Testis (tissue), 3 donors: ENCODE data around the gene RAI1. TPM values are rescaled to one million over a fixed set of nuclear protein-coding genes. Genes with fewer than 3 reads are reported as not detected.

Experiments
- DNase-seq: peaks from one replicate; pipeline ENCODE4 v3.0.0-alpha.2; 2019
- H3K27ac ChIP-seq, 2 donors: fragments of 200-600 bp; sonication (generic); one replicate each; pipeline ENCODE4 v1.5.1; 2019
- H3K27me3 ChIP-seq: fragments of 200-600 bp; sonication (generic); one replicate; pipeline ENCODE4 v1.5.1; 2019
- H3K36me3 ChIP-seq: fragments of 200-600 bp; sonication (generic); one replicate; pipeline ENCODE4 v1.5.1; 2017; ENCODE audit warnings: low read depth; ENCODE audit errors: missing control alignments
- H3K4me1 ChIP-seq: fragments of 200-600 bp; sonication (generic); one replicate; pipeline ENCODE4 v1.5.1; 2019
- H3K4me3 ChIP-seq, 2 donors: fragments of 200-600 bp; sonication (generic); one replicate each; pipeline ENCODE4 v1.5.1; 2017 to 2019
- H3K9me3 ChIP-seq: fragments of 200-600 bp; sonication (generic); one replicate; pipeline ENCODE4 v1.5.1; 2017
- CTCF ChIP-seq, 3 experiments: fragments of 450-650 bp in 2 of 3; fragments of 200-600 bp in 1 of 3; sonication (generic) in 1 of 3; IDR thresholded peaks; one replicate each; pipeline ENCODE4 v1.5.1; 2016 to 2019; ENCODE audit warnings: antibody characterized with exemption in 3 of 3, mild to moderate bottlenecking in 2 of 3, moderate library complexity in 1 of 3
- POLR2A ChIP-seq: fragments of 450-650 bp; IDR thresholded peaks from one replicate; pipeline ENCODE4 v1.6.1; 2017; ENCODE audit warnings: antibody characterized with exemption, mild to moderate bottlenecking, moderate library complexity
- WGBS, 2 donors: methylation state at CpG; one replicate each; pipeline ENCODE4 v1.1.5; 2018; 5-methylcytosine and 5-hydroxymethylcytosine counted together
- intact Hi-C: fragments of 100-400 bp; cut with DNase I; formaldehyde crosslinking; loops from one replicate; pipeline ENCODE4 v1.15.1; 2023; ENCODE audit warnings: low total_unique reads
- polyA plus RNA-seq: library from polyadenylated mRNA; stranded (reverse); fragments of 350-450 nt; fragmentation: Illumina TruSeq; extraction: RNeasy Lipid Tissue Mini Kit (QIAGEN cat#74804); gene quantifications from one replicate; pipeline ENCODE4 v1.2.3, GENCODE V29; 2014; ENCODE audit warnings: low read depth, low replicate concordance; ENCODE audit not compliant: insufficient read depth
- total RNA-seq, 2 donors: library from RNA; depleted of rRNA; stranded (reverse); fragments of >200 nt; gene quantifications; one replicate each; pipeline ENCODE4 v1.2.3, GENCODE V29; 2016

The RAI1 gene
- total and polyA plus RNA-seq, 3 donors from 2014 or later, result 17.5 to 44.5 (median 42.8) TPM

DNA sequence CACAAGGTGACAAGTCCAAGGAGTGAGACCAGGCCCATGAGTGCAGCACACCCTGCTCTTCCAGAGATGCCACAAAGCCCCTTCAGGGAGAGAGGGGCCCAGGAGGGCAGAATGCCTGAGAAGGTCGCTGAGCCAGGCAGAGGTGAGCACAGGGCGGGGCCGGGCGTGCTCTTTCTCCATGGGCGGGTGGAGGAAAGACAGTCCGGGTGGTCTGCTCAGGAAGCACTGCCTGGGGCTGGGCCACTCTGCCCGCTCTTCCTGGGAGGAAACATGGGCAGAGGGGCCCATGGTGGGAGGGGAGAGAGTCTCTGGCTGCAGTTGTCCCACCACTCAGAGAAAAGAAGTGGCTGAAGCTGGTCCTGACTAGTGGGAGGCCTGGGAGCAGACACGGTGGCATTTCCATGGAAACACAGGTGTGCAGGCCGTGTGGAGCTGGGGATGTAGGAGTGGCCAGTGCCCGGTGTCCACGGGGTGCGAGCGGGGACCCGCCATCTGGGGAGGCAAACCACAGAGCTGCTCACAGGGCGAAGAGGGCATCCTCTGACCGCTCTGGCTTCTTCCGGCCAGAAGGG is 165.9 kb downstream of the RAI1 start:
- Histone ChIP-seq H3K36me3 (no peaks in the 10 kb centered on the region), H3K4me1 (peaks cover 41% of the 10 kb centered on the region), H3K4me3 (no peak overlapping the region), H3K27me3 (no peaks in the 10 kb centered on the region), H3K27ac (no peak overlapping the region), H3K9me3 (no peaks in the 10 kb centered on the region)
- WGBS, 2 donors, result 71 to 76% methylated on average over 13 to 17 of the region's 17 CpGs
- no peak for TF ChIP-seq POLR2A
- intact Hi-C loops, result no loop called here
- DNase-seq, result no peak

DNA sequence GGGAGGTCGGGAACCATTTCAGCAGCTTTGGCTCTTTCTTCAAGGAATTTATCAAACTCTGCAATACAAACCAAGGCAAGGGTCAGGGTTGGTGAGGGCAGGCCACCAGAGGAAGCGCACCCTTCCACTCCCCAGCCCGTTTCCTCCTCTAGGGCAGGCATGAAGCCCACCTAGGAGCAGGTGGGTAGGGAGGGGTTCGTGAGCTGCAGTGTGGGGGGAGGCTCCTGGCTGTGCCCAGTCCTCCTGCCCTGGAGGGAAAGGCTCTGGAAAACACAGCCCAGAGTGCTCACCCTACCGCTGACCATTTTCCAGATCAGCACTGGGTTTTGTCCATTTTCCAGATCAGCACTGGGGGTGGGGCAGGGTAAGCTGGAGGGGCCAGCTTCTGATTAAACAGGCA is 166.5 kb downstream of the RAI1 start:
- DNase-seq, result no peak
- Histone ChIP-seq H3K27ac (peak overlapping the region in 1 of 2 donors; percentile 47), H3K27me3 (no peaks in the 10 kb centered on the region), H3K4me1 (peaks cover 35% of the 10 kb centered on the region), H3K36me3 (no peaks in the 10 kb centered on the region), H3K9me3 (no peaks in the 10 kb centered on the region), H3K4me3 (no peak overlapping the region)
- TF ChIP-seq POLR2A (no peak), CTCF (IDR thresholded peaks at IDR 0.05) (no peak)
- WGBS, 2 donors, result 89 to 91% methylated on average over 3 to 5 of the region's 5 CpGs
- intact Hi-C loops, result no loop called here

GRCh38 chr17:17848311-17849082 is 167.2 kb downstream of the RAI1 start:
- TF ChIP-seq CTCF (IDR thresholded peaks at IDR 0.05), result no peak
- TF ChIP-seq POLR2A, result no peak
- peak overlapping the region in 1 of 2 donors; percentile 47 for H3K27ac ChIP-seq
- WGBS, 2 donors, result 83 to 94% methylated on average over 8 to 10 of the region's 10 CpGs
- intact Hi-C loops, result no loop called here
- DNase-seq, result peak; percentile 53
- H3K4me3 ChIP-seq, result no peak overlapping the region
- no peaks in the 10 kb centered on the region for H3K27me3 ChIP-seq
- peaks cover 32% of the 10 kb centered on the region for H3K4me1 ChIP-seq
- H3K9me3 ChIP-seq, result no peaks in the 10 kb centered on the region
- no peaks in the 10 kb centered on the region for H3K36me3 ChIP-seq

- Histone ChIP-seq H3K27ac (peak overlapping the region; percentile 47 to 59), H3K36me3 (no peaks in the 10 kb centered on the region), H3K4me3 (no peak overlapping the region), H3K27me3 (no peaks in the 10 kb centered on the region), H3K4me1 (peaks cover 32% of the 10 kb centered on the region), H3K9me3 (no peaks in the 10 kb centered on the region)
- peak; percentile 67 for DNase-seq
- 49 to 51% methylated on average over 5 of the region's 5 CpGs for WGBS, 2 donors
- no peak for TF ChIP-seq POLR2A
- TF ChIP-seq CTCF (IDR thresholded peaks at IDR 0.05), result no peak
- intact Hi-C loops, result no loop called here
Observed at GRCh38 chr17:17849147-17849820, 168.0 kb downstream of the RAI1 start.

DNA sequence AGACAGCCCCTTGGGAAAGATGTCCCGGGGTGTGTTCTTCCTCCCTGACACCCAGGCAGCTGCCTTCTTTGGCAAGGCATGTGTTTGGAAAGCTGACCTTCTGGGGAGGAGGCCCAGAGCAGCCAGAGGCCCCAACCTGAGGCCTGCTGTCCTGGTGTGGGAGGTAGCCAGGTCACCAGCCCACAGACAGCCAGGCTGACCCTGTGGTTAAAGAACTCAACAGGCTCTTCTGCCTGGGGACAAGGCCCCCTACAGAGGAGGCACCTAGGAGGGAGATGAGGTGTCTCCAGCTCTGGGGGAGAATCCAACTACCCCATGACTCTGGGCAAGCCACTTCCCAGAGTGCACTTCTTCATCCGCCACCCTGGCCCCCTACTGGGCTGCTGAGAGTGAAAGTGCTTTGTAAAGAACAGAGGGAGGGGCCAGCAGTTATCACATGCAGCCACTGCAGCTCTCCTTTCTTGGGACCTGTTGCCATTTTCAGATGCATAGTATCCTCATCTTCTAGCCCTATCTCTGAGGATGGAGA is 168.7 kb downstream of the RAI1 start:
- intact Hi-C loops, result loop anchor here (5.0 kb wide), 1 partner anchor 168 kb away; the partner anchor contains the start of gene RAI1
- 50 to 71% methylated on average over 1 to 2 of the region's 2 CpGs for whole genome bisulfite sequencing, 2 donors
- H3K36me3 ChIP-seq, result no peaks in the 10 kb centered on the region
- peaks cover 37% of the 10 kb centered on the region for H3K4me1 ChIP-seq
- peak in 2 of 3 experiments; percentile 13 to 44 for TF ChIP-seq CTCF (IDR thresholded peaks at IDR 0.05)
- TF ChIP-seq POLR2A, result peak; percentile 2
- H3K4me3 ChIP-seq, result no peak overlapping the region
- H3K9me3 ChIP-seq, result no peaks in the 10 kb centered on the region
- peak; percentile 82 for DNase-seq
- no peaks in the 10 kb centered on the region for H3K27me3 ChIP-seq
- peak overlapping the region; percentile 47 to 59 for H3K27ac ChIP-seq
